HG03469 (cell line): Measurements from ENCODE around the gene ISOC2.
"Not testable (repeated sequence)": the region's sequence is repeated elsewhere in the genome, so short reads cannot be mapped to it uniquely, and the experiment has no call there.

ENCODE experiments used
- ATAC-seq: cut with Tn5 transposase; IDR thresholded peaks from one replicate; pipeline ENCODE4 v1.9.1; 2021; ENCODE audit warnings: mild to moderate bottlenecking, moderate library complexity, moderate number of reproducible peaks; ENCODE audit not compliant: unreplicated experiment

ISOC2 gene

DNA sequence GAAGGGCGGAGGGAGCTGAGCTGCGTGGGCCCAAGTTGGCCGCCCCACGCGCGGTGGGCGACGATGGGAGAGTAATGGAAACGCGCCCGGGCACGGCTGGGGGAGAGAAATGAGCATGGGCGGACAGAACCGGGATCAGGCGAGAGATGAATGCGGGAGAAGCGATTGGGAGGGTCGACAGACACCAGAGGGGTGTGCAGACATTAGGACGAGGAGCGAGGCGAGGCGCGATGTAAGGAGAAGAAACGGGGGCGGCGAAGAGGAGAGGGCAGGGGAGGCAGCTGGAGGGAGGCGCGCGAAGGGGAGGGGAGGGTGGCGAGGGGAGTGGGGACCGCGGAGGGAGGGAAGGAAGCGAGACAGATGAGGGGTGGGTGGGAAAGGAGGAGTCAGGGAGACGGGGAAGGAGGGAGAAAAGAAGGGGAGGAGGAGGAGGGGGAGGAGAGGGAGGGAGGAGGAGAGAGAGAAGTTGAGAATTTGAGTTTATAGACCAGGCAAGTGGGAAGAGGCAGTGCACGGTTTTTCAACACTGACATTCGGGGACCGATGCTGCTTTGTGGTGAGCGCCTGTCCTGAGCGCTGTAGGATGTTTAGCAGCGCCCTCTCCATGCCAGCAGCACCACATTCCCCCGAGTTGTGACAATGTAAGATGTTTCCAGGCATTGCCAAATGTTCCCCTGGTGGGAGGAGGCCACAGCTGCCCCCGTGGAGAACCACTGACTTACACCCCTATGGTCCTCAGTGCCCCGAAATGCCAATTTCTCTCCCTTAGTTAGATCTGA, 18.2 kb downstream of the ISOC2 start, which contains the start of gene SHISA7:
Gene SHISA7 (minus strand): TSS at position 256 of the 779 bp plus-strand sequence. CDS start 437 bp downstream, outside the sequence.
- ATAC-seq = no peak

DNA sequence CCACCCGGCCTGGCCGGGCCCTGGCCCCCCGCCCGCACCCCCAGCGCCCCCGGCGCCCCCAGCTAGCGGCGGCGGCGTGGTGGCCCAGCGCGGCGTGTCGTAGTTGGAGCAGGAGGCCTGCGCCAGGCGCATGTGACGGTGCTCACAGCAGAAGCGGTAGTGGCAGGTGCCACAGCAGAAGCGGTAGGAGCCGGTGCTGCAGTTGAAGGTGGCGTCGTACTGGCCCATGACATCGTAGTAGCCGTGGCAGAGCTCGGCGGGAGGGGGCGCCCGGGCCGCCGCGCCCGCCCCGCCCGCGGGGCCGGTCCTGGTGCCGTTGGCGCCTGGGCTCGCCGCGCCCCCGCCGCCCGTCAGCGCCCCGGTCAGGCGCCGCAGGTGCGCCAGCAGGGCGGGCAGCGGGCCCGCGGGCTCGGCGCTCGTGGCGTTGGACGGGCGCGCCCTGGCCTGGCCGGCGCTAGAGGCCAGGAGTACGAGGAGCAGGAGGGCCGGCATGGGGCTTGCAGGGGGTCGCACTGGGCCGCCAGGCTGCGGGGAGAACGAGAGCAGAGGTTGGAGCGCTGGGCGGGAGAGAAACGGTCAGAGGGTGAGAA, 19.0 kb downstream of the ISOC2 start:
- ATAC-seq = no peak

DNA sequence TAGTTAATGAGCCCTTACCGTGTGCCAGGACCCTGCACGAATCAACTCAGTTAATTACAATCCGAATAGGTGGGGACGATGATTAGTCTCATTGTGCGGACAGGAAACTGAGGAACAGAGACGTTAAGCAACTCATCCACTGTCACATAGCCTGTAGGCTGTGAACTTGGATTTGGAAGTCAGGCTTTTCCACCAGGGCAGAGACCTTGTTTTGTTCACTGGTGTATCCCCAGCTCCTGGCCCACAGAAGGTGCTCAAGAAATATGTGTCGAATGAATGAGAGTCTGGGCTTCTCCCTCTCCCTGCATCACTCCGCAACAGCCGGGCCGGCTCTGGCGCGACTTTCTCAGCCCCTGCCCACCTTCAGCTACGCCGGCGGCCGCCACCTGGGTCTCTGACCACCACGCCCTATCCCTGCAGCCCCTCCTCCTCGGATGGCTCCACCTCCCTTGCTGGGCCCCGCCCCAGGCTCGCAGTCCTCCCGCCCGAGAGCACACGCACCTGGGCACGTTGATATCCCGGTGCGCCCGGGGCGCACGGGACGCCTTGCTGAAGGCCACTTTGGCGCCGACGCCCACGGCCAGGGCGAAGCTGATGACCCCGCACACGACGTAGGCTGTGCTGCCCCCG, 19.6 kb downstream of the ISOC2 start:
- ATAC-seq = no peak

DNA sequence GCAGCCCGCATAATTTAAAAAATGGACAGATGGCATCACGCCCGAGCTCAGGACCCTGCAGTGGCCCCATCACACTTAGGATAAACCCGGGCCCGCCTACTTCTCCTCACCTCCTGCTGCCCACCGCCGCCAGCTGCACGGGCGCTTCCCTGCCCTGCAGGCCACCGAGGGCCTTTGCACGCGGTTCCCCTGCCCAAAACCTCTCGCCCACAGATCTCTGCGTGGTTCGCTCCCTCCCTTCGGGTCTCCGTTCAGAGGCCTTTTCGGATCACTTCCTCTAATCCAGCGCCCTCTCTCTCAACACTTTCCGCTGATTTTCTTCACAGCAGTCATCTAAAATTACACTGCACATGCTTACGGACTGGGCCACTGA, 20.1 kb downstream of the ISOC2 start:
- ATAC-seq = no peak

DNA sequence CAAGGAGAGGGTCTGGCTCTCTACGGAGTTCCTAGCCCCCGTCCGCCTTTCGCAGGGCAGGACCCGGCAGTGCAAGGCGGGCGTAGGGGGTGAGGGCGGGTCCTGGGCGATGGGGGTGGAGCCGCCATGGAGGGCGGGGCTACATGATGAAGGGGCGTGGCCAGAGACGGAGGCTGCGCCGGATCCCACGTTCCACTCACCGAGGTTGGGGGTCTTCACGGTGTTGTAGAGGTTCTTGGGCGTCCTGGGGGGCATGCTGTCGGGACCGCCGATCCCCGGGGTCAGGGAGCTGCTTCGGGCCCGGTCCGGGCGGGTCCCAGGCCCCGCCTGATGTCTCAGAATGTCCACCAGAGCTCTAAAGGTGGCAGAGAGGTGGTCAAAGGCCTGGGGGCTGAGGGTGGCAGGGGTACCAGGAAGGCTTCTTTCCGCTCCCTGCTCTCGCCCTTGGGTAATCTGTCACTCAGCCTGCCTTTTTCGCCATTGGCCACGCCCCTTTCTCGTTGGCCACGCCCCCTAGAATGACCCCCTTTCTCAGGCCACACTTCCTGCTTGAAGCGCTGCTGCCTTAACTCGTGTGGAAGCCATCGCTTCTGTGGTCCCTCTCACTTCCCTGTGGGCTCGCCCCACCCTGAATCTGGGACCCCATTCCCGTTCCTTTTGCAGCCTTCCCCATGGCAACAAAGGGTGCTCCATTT, 20.9 kb downstream of the ISOC2 start:
- no peak for ATAC-seq

DNA sequence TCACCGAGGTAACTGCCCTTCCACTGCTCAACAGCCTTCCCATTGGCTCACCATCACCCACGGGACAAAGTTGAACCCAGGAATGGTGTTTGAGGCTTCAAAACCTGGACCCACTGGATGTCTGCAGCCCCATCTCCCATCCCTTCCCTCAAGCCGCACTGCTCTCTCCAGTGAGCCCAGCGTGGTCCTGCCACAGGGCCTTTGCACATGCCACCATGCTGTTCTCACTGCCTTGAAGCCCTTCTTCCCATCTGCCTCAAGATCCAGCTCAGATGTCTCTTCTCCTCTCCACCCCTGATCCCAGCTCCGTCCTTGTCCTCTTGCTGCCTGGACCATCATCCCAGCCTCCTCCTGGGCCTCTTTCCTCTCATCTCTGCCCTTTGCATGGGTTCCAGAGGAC, 22.4 kb downstream of the ISOC2 start:
- ATAC-seq = no peak

DNA sequence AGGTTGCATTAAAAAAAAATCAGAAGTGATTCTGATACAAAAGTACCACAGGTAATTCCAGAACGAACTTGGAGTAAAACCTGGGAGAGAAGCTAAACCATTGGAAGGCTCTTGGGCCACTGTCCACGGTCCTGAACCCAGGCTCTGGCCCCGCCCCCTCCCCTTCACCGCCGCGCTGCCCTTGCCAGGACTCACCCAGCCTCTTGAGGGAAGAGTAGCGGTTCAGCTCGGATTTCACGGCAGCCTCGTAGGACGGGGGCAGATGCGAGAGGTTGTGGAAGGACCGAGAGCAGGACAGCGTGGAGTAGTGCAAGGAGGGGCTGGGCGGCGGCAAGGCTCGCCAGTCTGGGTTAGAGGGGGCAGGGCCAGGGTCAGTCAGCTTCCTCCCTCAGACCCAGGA, 24.0 kb downstream of the ISOC2 start:
- ATAC-seq = no peak

DNA sequence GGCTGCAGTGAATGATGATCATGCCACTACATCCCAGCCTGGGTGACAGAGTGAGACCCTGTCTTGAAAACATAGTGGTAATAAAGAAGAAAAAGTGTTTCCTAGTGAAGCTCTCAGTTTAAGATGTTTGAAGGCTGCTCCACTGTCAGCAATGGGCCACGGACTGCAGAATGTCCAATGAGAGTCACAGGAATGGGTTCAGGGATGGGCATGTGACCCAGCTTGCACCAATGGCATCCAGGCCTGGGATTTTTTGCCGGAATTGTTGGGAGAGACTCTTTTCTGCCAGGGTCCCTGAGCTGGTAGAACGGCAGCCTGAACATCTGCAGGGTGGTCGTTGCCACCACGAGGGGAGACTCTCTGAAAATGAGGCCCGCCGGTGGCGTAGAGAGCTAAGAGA, 24.6 kb downstream of the ISOC2 start:
- ATAC-seq = no peak

DNA sequence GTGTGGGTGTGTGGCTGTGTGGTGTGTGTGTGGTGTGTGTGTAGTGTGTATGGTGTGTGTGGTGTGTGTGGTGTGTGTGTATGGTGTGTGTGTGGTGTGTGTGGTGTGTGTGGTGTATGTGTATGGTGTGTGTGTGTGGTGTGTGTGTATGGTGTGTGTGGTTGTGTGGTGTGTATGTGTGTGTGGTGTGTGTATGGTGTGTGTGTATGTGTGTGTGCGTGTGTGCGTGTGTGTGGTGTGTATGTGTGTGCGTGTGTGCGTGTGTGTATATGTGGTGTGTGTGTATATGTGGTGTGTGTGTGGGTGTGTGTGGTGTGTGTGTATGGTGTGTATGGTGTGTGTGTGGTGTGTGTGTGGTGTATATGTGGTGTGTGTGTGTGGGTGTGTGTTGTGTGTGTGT, 26.4 kb downstream of the ISOC2 start:
- no peak for ATAC-seq

DNA sequence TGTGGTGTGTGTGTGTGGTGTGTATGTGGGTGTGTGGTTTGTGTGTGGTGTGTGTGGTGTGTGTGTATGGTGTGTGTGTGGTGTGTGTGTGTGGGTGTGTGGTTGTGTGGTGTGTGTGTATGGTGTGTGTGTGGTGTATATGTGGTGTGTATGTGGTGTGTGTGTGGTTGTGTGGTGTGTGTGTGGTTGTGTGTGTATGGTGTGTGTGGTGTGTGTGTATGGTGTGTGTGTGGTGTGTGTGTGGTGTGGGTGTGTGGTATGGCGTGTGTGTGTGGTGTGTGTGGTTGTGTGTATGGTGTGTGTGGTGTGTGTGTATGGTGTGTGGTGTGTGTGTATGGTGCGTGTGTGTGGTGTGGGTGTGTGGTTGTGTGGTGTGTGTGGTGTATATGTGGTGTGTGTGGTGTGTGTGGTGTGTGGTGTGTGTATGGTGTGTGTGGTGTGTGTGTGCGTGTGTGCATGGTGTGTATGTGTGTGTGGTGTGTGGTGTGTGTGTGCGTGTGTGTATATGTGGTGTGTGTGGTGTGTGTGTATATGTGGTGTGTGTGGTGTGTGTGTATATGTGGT, 27.0 kb downstream of the ISOC2 start:
- no peak for ATAC-seq

DNA sequence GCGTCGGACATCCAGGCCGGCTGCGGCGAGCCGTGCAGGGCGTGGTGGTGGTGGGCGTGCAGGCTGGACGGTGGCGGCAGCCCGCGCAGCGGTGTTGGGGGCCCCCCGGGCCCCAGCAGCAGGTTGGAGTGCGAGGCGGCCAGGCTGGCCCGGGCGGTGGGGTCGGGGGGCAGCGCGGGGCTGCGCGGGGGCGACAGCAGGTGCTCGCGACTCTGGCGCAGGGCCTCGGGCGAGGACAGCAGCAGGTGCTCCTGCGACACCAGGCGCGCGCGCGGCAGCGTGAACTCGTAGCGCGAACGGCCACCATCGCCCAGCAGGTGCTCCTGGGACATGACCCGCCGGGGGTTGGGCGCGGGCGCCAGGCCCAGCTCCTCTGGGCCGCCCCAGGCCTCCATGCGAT, 28.1 kb downstream of the ISOC2 start:
- no peak for ATAC-seq

DNA sequence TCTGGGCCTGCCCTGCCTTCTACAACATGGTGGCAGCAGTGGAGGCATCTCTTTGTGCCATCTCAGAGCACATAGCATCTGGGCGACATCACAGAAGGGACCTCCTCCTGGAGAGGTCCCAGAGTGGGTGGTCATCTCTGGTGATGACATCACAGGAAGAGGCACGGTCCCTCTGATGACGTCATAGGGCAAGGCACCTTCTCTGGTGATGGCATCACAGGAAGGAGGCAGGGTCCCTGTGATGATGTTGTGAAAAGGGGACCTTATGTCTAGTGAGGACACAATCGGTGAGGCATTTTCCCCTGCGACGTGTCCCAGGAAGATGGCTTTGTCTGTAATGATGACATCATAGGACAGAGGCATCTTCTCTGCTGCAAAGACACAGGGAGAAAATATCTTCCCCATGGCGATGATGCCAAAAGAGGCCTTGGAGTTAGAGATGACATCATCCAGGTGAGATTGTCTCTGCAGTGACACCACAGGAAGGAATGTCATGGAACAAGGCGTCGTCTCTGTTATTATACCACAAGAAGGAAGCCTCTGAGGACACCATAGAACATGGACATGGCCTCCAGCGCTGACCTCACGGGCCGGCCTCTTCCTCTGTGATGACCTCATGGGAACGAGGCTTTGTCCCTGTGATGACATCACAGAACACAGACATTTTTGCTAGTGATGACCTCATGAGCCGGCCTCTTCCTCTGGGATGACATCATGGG, 29.0 kb downstream of the ISOC2 start:
- no peak for ATAC-seq

DNA sequence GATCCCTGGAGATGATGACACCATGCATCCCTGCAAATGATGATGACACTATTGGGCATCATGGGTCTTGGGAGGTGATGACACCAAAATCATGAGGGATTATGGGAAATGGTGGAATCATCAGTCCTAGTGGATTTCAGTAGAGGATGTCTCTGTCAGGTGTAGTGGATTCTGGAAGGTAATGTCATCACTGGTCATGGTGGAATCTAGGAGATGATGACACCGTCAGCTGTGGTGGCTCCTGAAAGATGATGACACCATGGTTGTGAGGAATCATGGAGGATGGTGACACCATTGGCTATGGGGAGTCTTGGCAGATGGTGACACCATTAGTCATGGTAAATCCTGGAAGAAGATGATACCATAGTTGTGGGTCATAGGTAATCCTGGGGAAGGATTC, 30.3 kb downstream of the ISOC2 start:
- ATAC-seq = no peak

DNA sequence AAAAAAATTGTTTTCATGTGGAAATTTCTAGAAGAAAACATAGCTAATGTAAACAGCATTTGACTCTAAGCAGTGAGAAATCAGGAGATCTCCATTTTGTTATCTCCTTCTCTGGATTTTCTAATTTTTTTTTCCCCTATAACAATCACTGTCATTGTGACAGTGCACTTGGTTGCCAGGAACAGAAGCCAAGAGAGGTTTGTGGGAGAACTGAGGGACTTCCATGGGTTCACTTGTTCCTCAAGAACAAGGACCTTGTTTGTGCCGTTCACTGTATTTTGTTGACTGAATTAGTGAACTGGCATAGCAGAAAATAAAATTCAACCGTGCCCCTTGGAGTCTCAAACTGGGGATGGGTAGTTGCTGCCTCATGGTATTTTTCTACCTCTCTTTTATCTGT, 35.4 kb downstream of the ISOC2 start:
- no peak for ATAC-seq

DNA sequence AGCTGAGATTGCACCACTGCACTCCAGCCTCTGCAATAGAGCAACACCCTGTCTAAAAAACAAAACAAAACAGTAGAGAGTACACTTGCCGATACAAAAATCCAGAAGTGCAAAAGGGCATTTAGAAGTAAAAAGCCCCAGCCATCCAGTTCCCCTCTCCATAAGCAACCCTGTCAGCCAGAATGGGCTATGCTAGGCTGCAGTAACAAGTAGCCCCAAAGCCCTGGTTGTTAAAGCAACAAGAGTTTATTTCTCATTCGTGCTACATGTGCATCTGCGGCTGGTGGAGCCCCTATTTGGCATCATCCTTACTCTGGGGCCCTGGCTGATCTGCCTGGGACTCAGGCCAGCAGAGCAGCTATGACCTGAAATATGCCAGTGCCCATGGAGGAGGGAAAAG, 36.9 kb downstream of the ISOC2 start:
- ATAC-seq = no peak

DNA sequence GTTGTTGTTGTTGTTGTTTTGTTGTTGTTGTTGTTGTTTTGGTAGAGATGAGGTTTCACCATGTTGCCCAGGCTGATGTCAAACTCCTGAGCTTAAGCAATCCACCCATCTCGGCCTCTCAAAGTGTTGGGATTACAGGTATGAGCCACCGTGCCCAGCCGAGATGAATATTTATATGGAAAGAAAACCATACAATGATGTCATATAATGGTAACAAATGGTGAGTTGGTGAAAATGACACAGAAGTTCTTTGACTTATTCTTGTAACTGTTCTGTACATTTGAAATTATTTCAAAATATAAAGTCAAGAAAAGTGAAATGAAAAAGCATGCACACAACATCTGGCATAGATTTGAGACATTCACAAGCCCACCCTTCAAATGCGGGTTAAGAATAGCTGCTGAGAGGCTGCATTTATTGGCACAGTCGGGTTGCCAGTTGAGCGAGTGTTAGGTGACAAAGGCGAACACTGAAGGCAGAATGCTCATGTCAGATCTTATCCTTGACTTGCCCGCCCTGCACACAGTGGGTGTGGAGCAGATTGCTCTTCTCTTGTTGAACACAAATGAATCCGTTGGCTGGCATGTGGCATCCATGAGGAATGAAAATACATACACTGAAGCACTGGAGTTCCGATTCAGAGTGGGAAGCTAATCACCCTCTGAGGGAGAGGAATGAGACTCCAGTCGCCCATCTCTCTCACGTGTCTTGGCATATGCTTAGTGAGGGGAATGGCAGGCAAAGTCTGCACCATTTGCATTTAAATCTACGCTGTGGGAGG, 38.0 kb downstream of the ISOC2 start:
- ATAC-seq = no peak

DNA sequence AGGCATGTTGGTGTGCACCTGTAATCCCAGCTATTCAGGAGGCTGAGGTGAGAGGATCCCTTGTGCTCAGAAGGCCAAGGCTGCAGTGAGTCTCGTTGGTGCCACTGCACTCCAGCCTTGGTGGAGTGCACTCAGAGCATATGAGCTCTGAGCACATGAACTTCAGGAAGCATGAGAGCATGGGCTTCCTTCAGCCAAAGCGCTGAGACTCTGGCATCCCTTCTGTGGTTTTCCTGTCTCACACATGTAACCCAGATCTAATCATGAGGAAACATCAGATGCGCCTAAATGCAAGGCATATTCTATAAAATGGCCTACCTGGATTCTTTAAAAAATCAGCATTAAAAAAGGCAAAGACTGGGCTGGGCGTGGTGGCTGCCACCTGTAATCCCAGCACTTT, 40.2 kb downstream of the ISOC2 start:
- ATAC-seq = not testable (repeated sequence)

DNA sequence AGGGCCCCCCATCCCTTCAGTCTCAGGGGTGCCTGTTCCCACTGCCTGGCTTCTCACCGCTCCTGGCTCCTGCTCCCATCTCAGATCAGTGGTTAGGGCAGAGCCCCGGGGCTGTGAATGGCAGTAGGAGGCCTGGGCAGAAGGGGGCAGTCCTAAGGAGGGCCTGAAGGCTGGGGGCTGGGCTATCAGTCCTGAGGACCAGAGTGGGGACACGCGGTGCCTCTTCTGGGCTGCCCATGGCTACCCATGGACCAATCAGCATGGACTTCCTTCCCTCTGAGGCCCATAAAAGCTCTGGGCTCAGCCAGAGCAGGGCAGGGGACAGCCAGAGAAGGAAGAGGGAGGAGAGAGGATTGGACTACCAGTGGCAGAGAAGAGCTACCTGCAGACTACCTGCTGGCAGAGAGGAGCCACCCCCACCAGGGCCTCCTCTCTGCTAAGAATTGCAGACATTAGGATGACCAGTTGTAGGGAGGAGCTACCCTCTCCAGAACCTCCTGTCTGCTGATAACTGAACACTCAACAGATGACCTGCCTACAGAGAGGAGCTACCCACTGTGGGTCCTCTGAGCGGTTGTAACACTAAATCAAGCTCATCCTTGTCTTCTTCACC, 41.7 kb downstream of the ISOC2 start:
- no peak for ATAC-seq

DNA sequence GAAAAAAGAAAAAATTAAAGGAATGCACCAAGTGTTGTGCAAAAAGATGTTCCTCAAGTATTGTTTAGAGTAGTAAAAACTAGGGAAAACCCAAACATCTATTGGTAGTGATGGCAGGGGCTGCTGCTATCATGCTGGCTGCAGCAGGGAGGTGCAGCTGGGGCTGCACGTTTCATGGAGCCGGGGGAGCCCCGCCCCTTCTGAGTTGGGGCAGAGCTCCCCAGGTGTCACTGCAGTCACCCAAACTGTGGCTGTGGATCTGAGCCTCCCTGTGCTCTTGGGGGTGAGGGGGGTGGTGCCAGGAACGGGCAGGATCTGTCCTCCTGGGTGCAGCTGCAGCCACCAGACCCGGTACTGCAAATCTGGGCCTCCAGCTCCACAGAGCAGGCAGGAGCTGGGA, 42.3 kb downstream of the ISOC2 start:
- no peak for ATAC-seq
